ENCODE results near the gene FGD2. TPM values are rescaled to one million over a fixed set of nuclear protein-coding genes. Genes with fewer than 3 reads are reported as not detected.
A peak's percentile ranks its signal among the peaks of the same experiment; 100 is the strongest.

Gene FGD2
- total and polyA plus RNA-seq, 9 of the 15 experiments (the other 6 are each of a cell fraction or from before 2014, with no cell fraction given) = 0.09 TPM; not detected in 8

- TF ChIP-seq AFF1 (IDR thresholded peaks at IDR 0.05; ENCODE audit: low read depth in 1 of 2, partially characterized antibody in 2 of 2) (peak in 1 of 2 experiments; percentile 58), ZBTB17 (CRISPR knock-in tag; IDR thresholded peaks at IDR 0.05) (peak; percentile 70; the same call in 1 of the 2 replicates), MCM7 (IDR thresholded peaks at IDR 0.05) (no peak), ZNF57 (CRISPR knock-in tag; IDR thresholded peaks at IDR 0.05) (no peak), ZNF408 (CRISPR knock-in tag; IDR thresholded peaks at IDR 0.05; ENCODE audit: low read depth) (no peak), HLTF (IDR thresholded peaks at IDR 0.05) (peak; percentile 93; the same call in 1 of the 2 replicates), NBN (IDR thresholded peaks at IDR 0.05; ENCODE audit: low read depth) (peak; percentile 94), TEAD1 (CRISPR knock-in tag; IDR thresholded peaks at IDR 0.05) (peak in 1 of 2 experiments; percentile 87; a peak in 2 of 4 replicates), RBBP5 (IDR thresholded peaks at IDR 0.05; ENCODE audit: borderline replicate concordance, insufficient read depth, low read length, poor library complexity, severe bottlenecking) (no peak), ETS2 (tag; IDR thresholded peaks at IDR 0.05; ENCODE audit: borderline replicate concordance, poor library complexity, severe bottlenecking) (no peak), TFAM (CRISPR knock-in tag; conservative IDR thresholded peaks at IDR 0.05) (no peak), HEY1 (CRISPR knock-in tag; IDR thresholded peaks at IDR 0.05; ENCODE audit: borderline replicate concordance) (no peak), ZNF699 (CRISPR knock-in tag; IDR thresholded peaks at IDR 0.05; ENCODE audit: insufficient replicate concordance) (no peak), ZNF24 (IDR thresholded peaks at IDR 0.05) (peak; percentile 70; the same call in 1 of the 2 replicates), ELF4 (CRISPR knock-in tag; IDR thresholded peaks at IDR 0.05) (peak; percentile 29; the same call in 1 of the 2 replicates), GATAD2B (IDR thresholded peaks at IDR 0.05; ENCODE audit: borderline replicate concordance) (no peak; the same call in 1 of the 2 replicates), CHD1 (IDR thresholded peaks at IDR 0.05; ENCODE audit: low read length) (no peak), MITF (IDR thresholded peaks at IDR 0.05) (0 out of 2 replicates have a peak, but pooled peaks have one; percentile 21), NFE2L1 (tag; IDR thresholded peaks at IDR 0.05; ENCODE audit: borderline replicate concordance, low read depth) (no peak), LCOR (CRISPR knock-in tag; IDR thresholded peaks at IDR 0.05) (peak; percentile 98), ARNT (IDR thresholded peaks at IDR 0.05) (peak in 1 of 2 experiments; percentile 74; a peak in 3 of 4 replicates), ZNF668 (CRISPR knock-in tag; IDR thresholded peaks at IDR 0.05) (0 out of 2 replicates have a peak, but pooled peaks have one; percentile 29), ZNF766 (CRISPR knock-in tag; conservative IDR thresholded peaks at IDR 0.05) (peak; percentile 76), IRF2 (CRISPR knock-in tag; IDR thresholded peaks at IDR 0.05) (no peak), ZNF134 (CRISPR knock-in tag; conservative IDR thresholded peaks at IDR 0.05) (no peak)
Observed at GRCh38 chr6:37029249-37029971, 24.0 kb downstream of the FGD2 start (continued).
